ENCODE data around the gene ATP6V0B.
A peak's percentile ranks its signal among the peaks of the same experiment; 100 is the strongest.

ATP6V0B gene

DNA sequence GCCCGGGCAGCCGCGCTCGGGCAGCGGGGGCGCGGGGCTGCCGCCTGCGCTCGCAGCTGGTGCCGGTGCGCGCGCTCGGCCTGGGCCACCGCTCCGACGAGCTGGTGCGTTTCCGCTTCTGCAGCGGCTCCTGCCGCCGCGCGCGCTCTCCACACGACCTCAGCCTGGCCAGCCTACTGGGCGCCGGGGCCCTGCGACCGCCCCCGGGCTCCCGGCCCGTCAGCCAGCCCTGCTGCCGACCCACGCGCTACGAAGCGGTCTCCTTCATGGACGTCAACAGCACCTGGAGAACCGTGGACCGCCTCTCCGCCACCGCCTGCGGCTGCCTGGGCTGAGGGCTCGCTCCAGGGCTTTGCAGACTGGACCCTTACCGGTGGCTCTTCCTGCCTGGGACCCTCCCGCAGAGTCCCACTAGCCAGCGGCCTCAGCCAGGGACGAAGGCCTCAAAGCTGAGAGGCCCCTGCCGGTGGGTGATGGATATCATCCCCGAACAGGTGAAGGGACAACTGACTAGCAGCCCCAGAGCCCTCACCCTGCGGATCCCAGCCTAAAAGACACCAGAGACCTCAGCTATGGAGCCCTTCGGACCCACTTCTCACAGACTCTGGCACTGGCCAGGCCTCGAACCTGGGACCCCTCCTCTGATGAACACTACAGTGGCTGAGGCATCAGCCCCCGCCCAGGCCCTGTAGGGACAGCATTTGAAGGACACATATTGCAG, 38.2 kb upstream of the ATP6V0B start:
- H3K27me3 ChIP-seq (ENCODE audit: insufficient read depth, low read length): no peaks in the 10 kb centered on the region
- peaks cover 2% of the 10 kb centered on the region for H3K4me1 ChIP-seq (ENCODE audit: insufficient read depth, low read length)
- no peaks in the 10 kb centered on the region for H3K9me3 ChIP-seq (ENCODE audit: low read length)
- peak overlapping the region; percentile 25 for H3K4me3 ChIP-seq (ENCODE audit: low read length)
- no peak overlapping the region for H2AFZ ChIP-seq (ENCODE audit: low read depth, low read length)
- H3K36me3 ChIP-seq (ENCODE audit: insufficient read depth, low read length): no peaks in the 10 kb centered on the region

DNA sequence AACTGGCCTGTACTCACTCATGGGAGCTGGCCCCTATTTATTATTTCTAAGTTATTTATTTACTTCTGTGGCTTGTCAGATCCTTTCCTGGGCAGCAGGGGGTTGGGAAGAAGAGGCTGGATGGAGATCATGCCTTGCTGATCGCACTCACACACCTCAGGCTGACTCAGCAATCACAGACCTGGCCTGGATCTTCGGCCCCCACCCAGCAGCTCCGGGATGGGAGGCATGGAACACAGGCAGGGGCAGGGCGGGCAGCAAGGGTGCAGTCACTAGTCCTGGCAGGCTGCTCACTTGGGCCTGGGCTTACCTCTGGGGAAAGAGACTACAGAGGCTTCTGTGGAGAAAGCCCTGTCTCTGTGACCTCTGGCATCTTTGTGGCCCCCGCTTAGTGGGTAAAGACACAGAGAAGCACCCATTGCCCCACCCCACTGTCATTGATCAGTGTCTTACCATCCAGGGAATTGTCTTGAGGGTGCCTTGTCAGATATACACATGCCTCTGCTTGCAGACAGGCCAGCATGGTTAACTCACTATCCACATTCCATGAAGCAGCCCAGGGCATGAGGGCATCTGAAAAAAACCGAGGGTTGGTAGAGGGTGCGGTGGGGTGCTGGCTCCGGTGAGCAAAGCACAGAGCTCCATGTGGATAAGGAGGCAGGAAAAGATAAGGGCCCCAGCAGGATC, 37.4 kb upstream of the ATP6V0B start:
- Histone ChIP-seq H3K4me3 (ENCODE audit: low read length) (no peak overlapping the region), H2AFZ (ENCODE audit: low read depth, low read length) (no peak overlapping the region), H3K27me3 (ENCODE audit: insufficient read depth, low read length) (no peaks in the 10 kb centered on the region), H3K36me3 (ENCODE audit: insufficient read depth, low read length) (no peaks in the 10 kb centered on the region), H3K4me1 (ENCODE audit: insufficient read depth, low read length) (peaks cover 2% of the 10 kb centered on the region), H3K9me3 (ENCODE audit: low read length) (no peaks in the 10 kb centered on the region)

DNA sequence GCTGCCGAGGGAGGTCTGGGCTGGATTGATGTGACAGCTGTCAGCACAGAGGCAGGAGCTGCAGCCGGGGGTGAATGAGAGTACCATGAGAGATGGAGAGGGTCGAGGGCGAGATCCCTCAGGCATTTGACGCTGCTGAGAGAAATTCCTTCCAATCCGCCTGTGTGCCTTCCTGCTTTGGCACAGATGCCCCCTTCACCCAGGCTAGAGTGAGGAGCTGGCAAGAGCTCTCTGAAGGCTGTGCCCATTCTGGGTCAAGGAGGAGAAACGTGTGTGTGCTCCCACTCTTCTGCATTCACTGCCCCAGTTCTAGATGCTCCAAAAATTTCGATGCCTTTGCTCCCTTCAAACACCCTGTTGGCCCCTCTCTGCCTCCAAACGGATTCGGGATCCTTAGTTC, 36.4 kb upstream of the ATP6V0B start:
- Histone ChIP-seq H3K36me3 (ENCODE audit: insufficient read depth, low read length) (no peaks in the 10 kb centered on the region), H3K9me3 (ENCODE audit: low read length) (no peaks in the 10 kb centered on the region), H2AFZ (ENCODE audit: low read depth, low read length) (no peak overlapping the region), H3K4me3 (ENCODE audit: low read length) (no peak overlapping the region), H3K4me1 (ENCODE audit: insufficient read depth, low read length) (peaks cover 2% of the 10 kb centered on the region), H3K27me3 (ENCODE audit: insufficient read depth, low read length) (no peaks in the 10 kb centered on the region)

DNA sequence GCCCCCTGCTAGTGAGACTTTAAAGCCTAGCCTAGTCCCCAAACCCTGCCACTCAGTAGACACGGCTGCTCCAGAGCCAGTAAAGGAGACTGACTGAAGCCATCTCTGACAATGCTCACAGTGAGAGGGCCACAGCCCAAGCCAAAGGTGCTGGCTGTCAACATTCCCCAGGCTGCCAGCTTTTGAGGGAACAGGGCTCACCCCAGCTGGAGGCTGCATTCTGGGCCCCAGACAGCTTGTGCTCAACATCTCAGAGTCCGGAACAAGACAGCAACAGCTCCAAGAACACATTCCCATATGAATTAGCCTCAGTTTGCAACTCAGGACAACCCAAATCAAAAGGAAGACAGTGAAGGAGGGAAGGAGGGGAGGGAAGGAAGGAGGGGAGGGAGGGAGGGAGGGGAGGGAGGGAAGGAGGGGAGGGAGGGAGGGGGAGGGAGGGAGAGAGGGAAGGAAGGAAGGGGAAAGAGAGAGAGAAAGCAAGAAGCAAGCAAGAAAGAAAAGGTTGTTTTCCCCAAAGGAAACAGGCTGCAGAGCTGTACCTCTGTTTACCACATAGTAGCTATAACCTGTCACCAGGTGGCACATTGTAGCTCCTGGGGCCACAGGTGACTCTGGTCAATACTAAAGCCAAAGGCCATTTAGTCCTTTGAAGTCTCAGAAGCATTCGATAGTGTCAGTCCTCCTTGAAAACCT, 35.7 kb upstream of the ATP6V0B start:
- no peaks in the 10 kb centered on the region for H3K36me3 ChIP-seq (ENCODE audit: insufficient read depth, low read length)
- no peak overlapping the region for H3K4me3 ChIP-seq (ENCODE audit: low read length)
- no peak overlapping the region for H2AFZ ChIP-seq (ENCODE audit: low read depth, low read length)
- H3K9me3 ChIP-seq (ENCODE audit: low read length): no peaks in the 10 kb centered on the region
- H3K27me3 ChIP-seq (ENCODE audit: insufficient read depth, low read length): no peaks in the 10 kb centered on the region
- peaks cover 2% of the 10 kb centered on the region for H3K4me1 ChIP-seq (ENCODE audit: insufficient read depth, low read length)

DNA sequence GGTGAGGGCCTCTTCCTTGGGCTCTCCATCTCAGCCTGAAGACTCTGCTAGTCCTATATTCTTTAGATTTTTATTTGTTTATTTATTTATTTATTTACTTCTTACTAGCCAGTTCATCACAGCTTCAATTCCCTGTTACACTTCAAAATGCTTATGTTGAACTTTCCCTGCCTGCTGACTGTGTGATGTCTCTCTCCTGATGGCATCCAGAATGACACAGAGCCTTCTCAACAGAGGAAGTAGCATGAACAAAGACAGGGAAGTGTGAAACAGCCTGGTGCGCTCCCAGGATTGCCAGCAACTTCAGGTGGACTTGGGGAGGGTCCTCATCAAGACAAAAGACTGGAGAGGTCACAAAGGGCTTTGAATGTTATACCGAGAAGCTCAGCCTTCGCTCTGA, 32.3 kb upstream of the ATP6V0B start:
- H3K4me3 ChIP-seq (ENCODE audit: low read length): no peak overlapping the region
- H3K9me3 ChIP-seq (ENCODE audit: low read length): no peaks in the 10 kb centered on the region
- H3K36me3 ChIP-seq (ENCODE audit: insufficient read depth, low read length): no peaks in the 10 kb centered on the region
- H2AFZ ChIP-seq (ENCODE audit: low read depth, low read length): no peak overlapping the region
- H3K4me1 ChIP-seq (ENCODE audit: insufficient read depth, low read length): peaks cover 8% of the 10 kb centered on the region
- no peaks in the 10 kb centered on the region for H3K27me3 ChIP-seq (ENCODE audit: insufficient read depth, low read length)

DNA sequence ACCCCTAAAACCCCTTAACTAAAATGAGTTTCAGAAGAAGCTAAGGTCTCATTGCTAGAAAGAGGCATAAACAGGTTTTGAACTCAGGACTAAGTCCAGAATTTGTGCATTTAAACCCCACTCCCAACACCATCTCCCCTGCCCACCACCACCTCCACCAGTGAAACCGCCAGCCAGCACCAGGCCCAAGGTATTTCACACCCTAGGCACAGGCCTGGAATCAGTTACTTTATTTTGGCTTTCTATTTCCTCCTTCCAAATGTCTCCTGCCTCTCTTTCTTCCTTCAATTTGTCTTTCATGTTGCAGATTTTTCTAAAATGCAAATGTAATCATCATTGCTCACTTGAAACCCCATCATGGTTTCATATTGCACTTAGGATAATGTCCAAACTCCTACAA, 29.9 kb upstream of the ATP6V0B start:
- H3K27me3 ChIP-seq (ENCODE audit: insufficient read depth, low read length): no peaks in the 10 kb centered on the region
- no peak overlapping the region for H2AFZ ChIP-seq (ENCODE audit: low read depth, low read length)
- no peak overlapping the region for H3K4me3 ChIP-seq (ENCODE audit: low read length)
- H3K9me3 ChIP-seq (ENCODE audit: low read length): no peaks in the 10 kb centered on the region
- peaks cover 19% of the 10 kb centered on the region for H3K4me1 ChIP-seq (ENCODE audit: insufficient read depth, low read length)
- H3K36me3 ChIP-seq (ENCODE audit: insufficient read depth, low read length): peaks cover 3% of the 10 kb centered on the region

DNA sequence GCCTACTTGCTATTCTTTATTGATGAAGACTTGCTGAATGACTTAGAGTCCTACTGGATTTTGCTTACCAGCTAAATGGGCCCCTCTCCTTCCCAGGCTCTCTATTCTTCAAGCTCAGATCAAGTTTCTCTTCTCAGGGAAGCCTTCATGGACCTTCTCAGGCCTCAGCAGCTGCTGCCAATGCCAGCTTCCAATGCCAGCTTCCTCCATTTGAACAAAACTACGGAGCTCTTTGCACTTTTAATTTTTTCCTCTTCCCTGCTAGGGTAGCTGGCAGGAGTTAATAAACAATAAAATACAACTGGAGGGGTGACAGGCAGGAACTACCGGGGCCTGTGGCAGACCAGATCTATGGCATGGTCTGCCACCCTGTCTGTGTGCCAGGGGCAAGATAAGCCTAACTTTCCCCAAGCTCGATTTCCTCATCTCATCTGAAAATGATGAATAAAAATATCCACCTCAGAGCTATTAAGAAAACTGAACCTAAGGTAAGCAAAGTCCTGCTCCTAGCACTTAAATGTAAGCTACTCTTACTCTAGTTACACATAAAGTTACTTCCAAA, 29.0 kb upstream of the ATP6V0B start:
- Histone ChIP-seq H3K4me3 (ENCODE audit: low read length) (peak overlapping the region; percentile 71), H3K9me3 (ENCODE audit: low read length) (no peaks in the 10 kb centered on the region), H3K36me3 (ENCODE audit: insufficient read depth, low read length) (peaks cover 9% of the 10 kb centered on the region)

DNA sequence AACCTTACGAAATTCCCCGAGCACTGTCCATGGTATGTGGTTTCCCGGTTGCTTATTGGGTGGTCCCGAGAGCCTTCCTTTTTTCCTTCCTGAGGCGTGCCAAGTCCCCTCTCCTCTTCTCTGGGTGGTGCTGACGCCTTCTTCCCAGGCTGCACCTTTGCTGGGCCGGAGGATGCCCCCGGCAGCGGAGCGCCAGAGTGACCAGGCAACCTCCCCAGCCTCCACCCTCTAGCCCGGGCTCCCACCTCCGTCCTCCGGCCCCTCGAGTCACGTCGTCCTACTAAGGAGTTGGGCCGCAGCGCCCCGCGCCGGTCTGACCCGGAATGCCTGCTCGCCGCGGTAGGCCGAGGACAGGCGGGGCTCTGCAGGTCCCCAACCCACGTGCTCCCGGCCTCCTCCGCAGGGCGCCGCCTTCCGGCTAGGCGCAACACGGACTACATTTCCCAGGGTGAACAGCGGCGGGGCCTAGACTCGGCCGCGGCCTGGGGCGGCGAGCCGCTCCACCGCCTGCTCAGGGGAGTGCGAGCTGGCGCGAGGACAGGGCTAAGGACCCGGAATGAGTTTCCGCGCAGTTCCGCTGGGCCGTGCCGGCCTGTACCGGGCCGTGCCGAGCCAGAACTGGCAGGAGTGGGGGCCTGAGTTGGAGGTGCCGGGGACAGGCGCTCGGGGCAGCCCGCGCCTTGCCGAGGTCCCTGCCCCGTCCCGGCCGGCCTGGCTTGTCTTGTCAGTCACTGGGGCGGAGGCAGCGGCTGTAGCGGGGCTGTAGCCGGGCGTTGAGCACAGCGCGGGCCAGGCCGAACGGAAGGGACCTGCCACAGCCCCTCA, 28.3 kb upstream of the ATP6V0B start, which contains the start of gene IPO13:
Gene IPO13 (plus strand): TSS at position 715 of the 825 bp plus-strand sequence. CDS start 651 bp downstream, outside the sequence.
- peak within 1 kb of the TSS; percentile 36 for H2AFZ ChIP-seq (ENCODE audit: low read depth, low read length)
- no peaks in the 10 kb centered on the region for H3K9me3 ChIP-seq (ENCODE audit: low read length)
- peaks cover 19% of the 10 kb centered on the region for H3K4me1 ChIP-seq (ENCODE audit: insufficient read depth, low read length)
- H3K27me3 ChIP-seq (ENCODE audit: insufficient read depth, low read length): no peaks in the 10 kb centered on the region
- peaks cover 10% of the 10 kb centered on the region for H3K36me3 ChIP-seq (ENCODE audit: insufficient read depth, low read length)
- H3K4me3 ChIP-seq (ENCODE audit: low read length): peak within 1 kb of the TSS; percentile 71

More for the DNA sequence above, 29.0 kb upstream of the ATP6V0B start:
- Histone ChIP-seq H3K4me1 (ENCODE audit: insufficient read depth, low read length) (peaks cover 19% of the 10 kb centered on the region), H2AFZ (ENCODE audit: low read depth, low read length) (peak overlapping the region; percentile 14), H3K27me3 (ENCODE audit: insufficient read depth, low read length) (no peaks in the 10 kb centered on the region)

DNA sequence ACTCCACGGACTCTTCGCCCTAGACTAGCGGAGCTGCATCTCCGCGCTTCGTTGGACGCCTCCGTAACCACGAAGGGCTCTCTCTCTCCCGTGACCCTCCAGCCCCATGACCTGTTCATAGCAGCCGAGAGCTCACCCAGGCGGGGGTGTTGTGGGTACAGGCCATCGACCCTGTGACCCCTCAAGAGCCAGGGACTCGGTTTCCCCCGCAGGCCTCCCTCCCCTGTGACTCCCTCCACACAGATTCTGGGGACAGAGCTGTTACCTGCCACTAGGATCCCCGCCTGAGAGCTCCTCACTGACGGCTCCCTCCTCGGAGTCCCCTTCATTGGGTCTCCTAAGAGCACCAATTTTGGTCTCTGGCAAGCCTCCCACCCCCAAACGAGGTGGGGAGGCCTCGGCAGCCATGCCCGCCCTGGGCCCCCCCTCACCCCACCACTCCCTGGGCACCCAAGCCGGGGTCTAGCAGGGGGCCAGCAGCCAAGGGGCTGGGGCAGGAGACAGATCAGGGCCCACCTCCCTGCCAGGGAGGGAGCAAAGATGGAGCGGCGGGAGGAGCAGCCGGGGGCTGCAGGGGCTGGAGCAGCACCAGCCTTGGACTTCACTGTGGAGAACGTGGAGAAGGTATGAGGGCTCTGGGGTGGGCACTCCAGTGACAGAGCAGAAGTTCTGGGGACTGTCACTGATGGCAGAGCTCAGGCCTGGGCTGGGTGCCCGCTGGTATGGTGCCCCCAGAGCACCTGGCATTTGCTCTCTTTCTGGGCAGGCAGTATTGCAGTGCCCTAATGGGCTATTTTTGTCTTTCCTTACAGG, 27.5 kb upstream of the ATP6V0B start:
- Histone ChIP-seq H3K27me3 (ENCODE audit: insufficient read depth, low read length) (no peaks in the 10 kb centered on the region), H2AFZ (ENCODE audit: low read depth, low read length) (peak overlapping the region; percentile 36), H3K9me3 (ENCODE audit: low read length) (no peaks in the 10 kb centered on the region), H3K4me1 (ENCODE audit: insufficient read depth, low read length) (peaks cover 19% of the 10 kb centered on the region), H3K36me3 (ENCODE audit: insufficient read depth, low read length) (peaks cover 10% of the 10 kb centered on the region), H3K4me3 (ENCODE audit: low read length) (peak overlapping the region; percentile 71)

DNA sequence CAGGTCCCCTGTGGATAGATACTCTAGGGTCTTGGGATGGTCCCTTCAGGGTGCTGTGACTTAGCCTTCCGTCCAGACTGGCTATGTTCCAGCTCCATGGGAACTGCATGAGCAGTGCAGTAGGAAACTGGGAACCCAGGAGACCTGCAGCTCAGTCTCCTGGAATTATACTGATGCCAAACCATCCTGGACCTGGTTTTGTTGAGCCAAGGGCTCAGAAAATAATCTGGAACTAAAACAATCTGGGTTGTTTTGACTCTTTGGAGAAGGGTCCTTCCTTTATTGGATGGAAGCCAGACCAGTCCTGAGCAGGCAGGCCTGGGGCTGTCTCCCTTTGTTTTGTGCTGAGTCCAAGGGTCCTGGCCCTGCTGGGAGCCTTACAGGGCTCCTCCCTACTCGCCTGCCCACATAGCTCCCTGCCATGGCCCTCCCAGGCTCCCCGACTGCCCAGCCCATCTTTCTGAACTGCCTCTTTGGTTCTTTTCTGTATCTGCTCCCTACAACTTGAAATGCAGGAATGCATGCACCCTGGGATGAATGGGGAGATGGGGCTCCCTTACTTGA, 26.8 kb upstream of the ATP6V0B start:
- no peaks in the 10 kb centered on the region for H3K27me3 ChIP-seq (ENCODE audit: insufficient read depth, low read length)
- H2AFZ ChIP-seq (ENCODE audit: low read depth, low read length): no peak overlapping the region
- H3K4me3 ChIP-seq (ENCODE audit: low read length): peak overlapping the region; percentile 71
- H3K4me1 ChIP-seq (ENCODE audit: insufficient read depth, low read length): peaks cover 22% of the 10 kb centered on the region
- no peaks in the 10 kb centered on the region for H3K9me3 ChIP-seq (ENCODE audit: low read length)
- H3K36me3 ChIP-seq (ENCODE audit: insufficient read depth, low read length): peaks cover 10% of the 10 kb centered on the region

DNA sequence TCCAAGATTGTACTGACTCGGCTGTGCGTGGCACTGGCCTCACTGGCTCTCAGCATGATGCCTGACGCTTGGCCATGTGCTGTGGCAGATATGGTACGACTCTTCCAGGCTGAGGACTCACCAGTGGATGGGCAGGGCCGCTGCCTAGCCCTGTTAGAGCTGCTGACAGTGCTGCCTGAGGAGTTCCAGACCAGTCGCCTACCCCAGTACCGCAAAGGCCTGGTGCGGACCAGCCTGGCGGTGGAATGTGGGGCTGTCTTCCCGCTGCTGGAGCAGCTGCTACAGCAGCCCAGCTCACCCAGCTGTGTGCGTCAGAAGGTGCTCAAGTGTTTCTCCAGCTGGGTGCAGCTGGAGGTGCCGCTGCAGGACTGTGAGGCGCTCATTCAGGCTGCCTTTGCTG, 25.1 kb upstream of the ATP6V0B start:
- no peak overlapping the region for H2AFZ ChIP-seq (ENCODE audit: low read depth, low read length)
- H3K27me3 ChIP-seq (ENCODE audit: insufficient read depth, low read length): no peaks in the 10 kb centered on the region
- H3K4me1 ChIP-seq (ENCODE audit: insufficient read depth, low read length): peaks cover 31% of the 10 kb centered on the region
- no peaks in the 10 kb centered on the region for H3K9me3 ChIP-seq (ENCODE audit: low read length)
- no peak overlapping the region for H3K4me3 ChIP-seq (ENCODE audit: low read length)
- peaks cover 10% of the 10 kb centered on the region for H3K36me3 ChIP-seq (ENCODE audit: insufficient read depth, low read length)

Data from neuron (in vitro differentiated cells).